Tibial artery (tissue), 4 donors: ENCODE measurements around the gene IRX3.
"Not testable (repeated sequence)": the region's sequence is repeated elsewhere in the genome, so short reads cannot be mapped to it uniquely, and the experiment has no call there.

Source experiments
- DNase-seq, 2 donors: peaks; one replicate each; pipeline ENCODE4 v3.0.0-alpha.2; 2019
- H3K27ac ChIP-seq, 2 donors: fragments of 200-600 bp; sonication (generic) in 1 of 2; 1 replicate in 1 of 2; 2 replicates in 1 of 2; pipeline ENCODE4 v1.5.1; 2018 to 2019; ENCODE audit warnings: mild to moderate bottlenecking in 1 of 2
- H3K27me3 ChIP-seq, 2 donors: fragments of 200-600 bp; sonication (generic) in 1 of 2; one replicate each; pipeline versions ENCODE4 v1.5.1 to v1.6.0; 2016 to 2019
- H3K36me3 ChIP-seq, 3 donors: fragments of 200-600 bp; sonication (generic) in 2 of 3; one replicate each; pipeline ENCODE4 v1.5.1; 2016 to 2019; ENCODE audit warnings: mild to moderate bottlenecking in 2 of 3
- H3K4me1 ChIP-seq, 4 donors: fragments of 200-600 bp; sonication (generic) in 2 of 4; 1 replicate in 3 of 4; 2 replicates in 1 of 4; pipeline ENCODE4 v1.5.1; 2016 to 2019
- H3K4me3 ChIP-seq, 2 donors: fragments of 200-600 bp; sonication (generic) in 1 of 2; 1 replicate in 1 of 2; 2 replicates in 1 of 2; pipeline ENCODE4 v1.5.1; 2018 to 2019; ENCODE audit warnings: mild to moderate bottlenecking in 2 of 2
- H3K9me3 ChIP-seq, 3 donors: fragments of 200-600 bp; sonication (generic) in 1 of 3; one replicate each; pipeline ENCODE4 v1.5.1; 2016 to 2019
- CTCF ChIP-seq, 2 experiments: fragments of 200-600 bp in 1 of 2; fragments of 450-650 bp in 1 of 2; IDR thresholded peaks; one replicate each; pipeline ENCODE4 v1.5.1; 2017 to 2019; ENCODE audit warnings: antibody characterized with exemption in 2 of 2, mild to moderate bottlenecking in 1 of 2, moderate library complexity in 1 of 2
- intact Hi-C: fragments of 100-400 bp; cut with DNase I; formaldehyde crosslinking; loops from one replicate; pipeline ENCODE4 v1.15.0; 2023; ENCODE audit warnings: low total_unique reads

IRX3 gene

GRCh38 chr16:54265575-54266107 is 20.9 kb downstream of the IRX3 start:
- H3K36me3 ChIP-seq, result no peaks in the 10 kb centered on the region
- intact Hi-C loops, result no loop called here
- TF ChIP-seq CTCF (IDR thresholded peaks at IDR 0.05), result no peak
- H3K4me1 ChIP-seq, result no peaks in the 10 kb centered on the region
- H3K4me3 ChIP-seq, result no peak overlapping the region
- no peak overlapping the region for H3K27ac ChIP-seq
- peaks cover 0 to 3% of the 10 kb centered on the region in 2 donors for H3K27me3 ChIP-seq
- no peaks in the 10 kb centered on the region for H3K9me3 ChIP-seq
- DNase-seq, result peak in 1 of 2 donors; percentile 50

GRCh38 chr16:54253118-54253517 is 33.5 kb downstream of the IRX3 start:
- Histone ChIP-seq H3K4me1 (no peaks in the 10 kb centered on the region), H3K36me3 (no peaks in the 10 kb centered on the region), H3K9me3 (no peaks in the 10 kb centered on the region), H3K27me3 (no peaks in the 10 kb centered on the region), H3K4me3 (no peak overlapping the region), H3K27ac (no peak overlapping the region)
- no peak for DNase-seq
- intact Hi-C loops, result no loop called here
- TF ChIP-seq CTCF (IDR thresholded peaks at IDR 0.05), result no peak

GRCh38 chr16:54248863-54249710 is 37.5 kb downstream of the IRX3 start:
- H3K4me1 ChIP-seq, result no peaks in the 10 kb centered on the region
- H3K36me3 ChIP-seq, result no peaks in the 10 kb centered on the region
- H3K4me3 ChIP-seq, result no peak overlapping the region
- H3K9me3 ChIP-seq, result no peaks in the 10 kb centered on the region
- no peaks in the 10 kb centered on the region for H3K27me3 ChIP-seq
- no peak overlapping the region for H3K27ac ChIP-seq
- no peak for TF ChIP-seq CTCF (IDR thresholded peaks at IDR 0.05)
- intact Hi-C loops, result no loop called here
- DNase-seq, result no peak

- H3K27ac ChIP-seq, H3K4me1 ChIP-seq, H3K9me3 ChIP-seq, H3K27me3 ChIP-seq, DNase-seq, intact Hi-C loops, H3K36me3 ChIP-seq, H3K4me3 ChIP-seq: not testable (repeated sequence)
These were observed 38.9 kb downstream of the IRX3 start for GRCh38 chr16:54247705-54248104.

GRCh38 chr16:54246454-54246821 is 40.1 kb downstream of the IRX3 start:
- H3K9me3 ChIP-seq, result no peaks in the 10 kb centered on the region
- no peaks in the 10 kb centered on the region for H3K4me1 ChIP-seq
- no peak overlapping the region for H3K4me3 ChIP-seq
- H3K27me3 ChIP-seq, result no peaks in the 10 kb centered on the region
- DNase-seq, result no peak
- intact Hi-C loops, result no loop called here
- no peaks in the 10 kb centered on the region for H3K36me3 ChIP-seq
- no peak for TF ChIP-seq CTCF (IDR thresholded peaks at IDR 0.05)
- H3K27ac ChIP-seq, result no peak overlapping the region

- TF ChIP-seq CTCF (IDR thresholded peaks at IDR 0.05), result no peak
- Histone ChIP-seq H3K27me3 (no peaks in the 10 kb centered on the region), H3K9me3 (no peaks in the 10 kb centered on the region), H3K4me1 (peaks cover 0 to 4% (median 2%) of the 10 kb centered on the region in 4 donors), H3K36me3 (no peaks in the 10 kb centered on the region), H3K4me3 (no peak overlapping the region), H3K27ac (no peak overlapping the region)
- DNase-seq, result no peak
- intact Hi-C loops, result no loop called here
These were observed 40.7 kb downstream of the IRX3 start for GRCh38 chr16:54245788-54246453.
